Measurements from ENCODE around the gene JMJD4. TPM values are rescaled to one million over a fixed set of nuclear protein-coding genes. Genes with fewer than 3 reads are reported as not detected.

The JMJD4 gene
- total RNA-seq, 1 experiment from 2014 or later, result 20.7 TPM

- Histone ChIP-seq H3K4me3 (ENCODE audit: low read depth, low read length, poor library complexity, severe bottlenecking) (no peak overlapping the region), H3K4me1 (ENCODE audit: insufficient read depth, low read length, poor library complexity, severe bottlenecking) (no peaks in the 10 kb centered on the region), H3K36me3 (ENCODE audit: insufficient read depth, low read length, poor library complexity, severe bottlenecking) (peaks cover 15% of the 10 kb centered on the region), H3K27ac (ENCODE audit: low read depth, low read length, poor library complexity, severe bottlenecking) (no peak overlapping the region), H3K27me3 (replicated peaks; ENCODE audit: insufficient read depth, low read depth, low read length, poor library complexity) (no peaks in the 10 kb centered on the region), H3K9me3 (ENCODE audit: low read depth, low read length, poor library complexity, severe bottlenecking) (no peaks in the 10 kb centered on the region)
- TF ChIP-seq EZH2 (IDR thresholded peaks at IDR 0.05; ENCODE audit: borderline replicate concordance, low read depth, low read length, poor library complexity, severe bottlenecking), result no peak
- ChIA-PET POLR2A (ENCODE audit: low non-redundant PET) (no interaction called here), CTCF (no interaction called here)
- no peak for DNase-seq (ENCODE audit: low spot score)
- intact Hi-C loops (cut with micrococcal nuclease; ENCODE audit: unreplicated experiment), result no loop called here
- no TSS peak for BruUV-seq (replicated peaks)
Observed at GRCh38 chr1:227756172-227756959, 21.3 kb upstream of the JMJD4 start.

GRCh38 chr1:227754958-227755357 lies 19.9 kb upstream of the JMJD4 start:
- no TSS peak for BruUV-seq (replicated peaks)
- Histone ChIP-seq H3K4me1 (ENCODE audit: insufficient read depth, low read length, poor library complexity, severe bottlenecking) (no peaks in the 10 kb centered on the region), H3K27ac (ENCODE audit: low read depth, low read length, poor library complexity, severe bottlenecking) (no peak overlapping the region), H3K36me3 (ENCODE audit: insufficient read depth, low read length, poor library complexity, severe bottlenecking) (peaks cover 16% of the 10 kb centered on the region), H3K4me3 (ENCODE audit: low read depth, low read length, poor library complexity, severe bottlenecking) (no peak overlapping the region), H3K9me3 (ENCODE audit: low read depth, low read length, poor library complexity, severe bottlenecking) (no peaks in the 10 kb centered on the region), H3K27me3 (replicated peaks; ENCODE audit: insufficient read depth, low read depth, low read length, poor library complexity) (no peaks in the 10 kb centered on the region)
- TF ChIP-seq EZH2 (IDR thresholded peaks at IDR 0.05; ENCODE audit: borderline replicate concordance, low read depth, low read length, poor library complexity, severe bottlenecking), result no peak
- TF ChIP-seq, protein P1, sequence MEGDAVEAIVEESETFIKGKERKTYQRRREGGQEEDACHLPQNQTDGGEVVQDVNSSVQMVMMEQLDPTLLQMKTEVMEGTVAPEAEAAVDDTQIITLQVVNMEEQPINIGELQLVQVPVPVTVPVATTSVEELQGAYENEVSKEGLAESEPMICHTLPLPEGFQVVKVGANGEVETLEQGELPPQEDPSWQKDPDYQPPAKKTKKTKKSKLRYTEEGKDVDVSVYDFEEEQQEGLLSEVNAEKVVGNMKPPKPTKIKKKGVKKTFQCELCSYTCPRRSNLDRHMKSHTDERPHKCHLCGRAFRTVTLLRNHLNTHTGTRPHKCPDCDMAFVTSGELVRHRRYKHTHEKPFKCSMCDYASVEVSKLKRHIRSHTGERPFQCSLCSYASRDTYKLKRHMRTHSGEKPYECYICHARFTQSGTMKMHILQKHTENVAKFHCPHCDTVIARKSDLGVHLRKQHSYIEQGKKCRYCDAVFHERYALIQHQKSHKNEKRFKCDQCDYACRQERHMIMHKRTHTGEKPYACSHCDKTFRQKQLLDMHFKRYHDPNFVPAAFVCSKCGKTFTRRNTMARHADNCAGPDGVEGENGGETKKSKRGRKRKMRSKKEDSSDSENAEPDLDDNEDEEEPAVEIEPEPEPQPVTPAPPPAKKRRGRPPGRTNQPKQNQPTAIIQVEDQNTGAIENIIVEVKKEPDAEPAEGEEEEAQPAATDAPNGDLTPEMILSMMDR (conservative IDR thresholded peaks at IDR 0.05; ENCODE audit: low read depth, low read length), result no peak
- intact Hi-C loops (cut with micrococcal nuclease; ENCODE audit: unreplicated experiment), result no loop called here
- no peak for DNase-seq (ENCODE audit: low spot score)
- ChIA-PET CTCF (no interaction called here), POLR2A (ENCODE audit: low non-redundant PET) (no interaction called here)

DNA sequence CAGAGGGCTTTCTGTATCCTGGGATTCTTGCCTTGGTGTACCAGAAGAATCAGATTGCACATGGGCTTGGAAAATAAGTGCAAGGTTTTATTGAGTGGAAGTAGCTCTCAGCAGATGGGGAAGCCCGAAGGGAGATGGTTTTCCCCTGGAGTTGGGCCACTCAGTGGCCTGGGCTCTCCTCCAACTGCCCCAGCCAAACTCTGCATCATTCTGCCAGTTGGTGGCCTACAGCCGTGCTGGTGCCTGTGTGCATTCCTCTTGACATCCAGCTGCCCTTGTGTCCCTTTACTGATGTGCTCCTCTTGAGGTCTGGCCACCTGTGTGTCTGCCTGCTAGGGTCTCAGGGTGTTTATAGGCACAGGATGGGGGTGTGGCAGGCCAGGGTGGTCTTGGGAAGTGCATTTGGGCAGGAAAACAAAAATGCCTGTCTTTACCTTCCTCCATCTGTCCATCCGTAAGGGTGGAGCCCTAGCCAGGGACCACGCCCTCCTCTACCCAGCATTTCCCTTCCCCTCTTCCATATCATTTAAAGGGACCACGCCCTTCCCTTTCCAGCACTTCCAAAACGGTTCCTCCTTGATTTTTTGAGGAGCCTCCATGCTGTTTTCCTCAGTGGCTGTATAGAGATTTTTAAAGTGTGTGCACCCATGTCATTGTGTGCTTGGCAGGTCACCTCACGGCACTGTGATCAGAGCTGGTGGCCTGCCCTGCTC lies 19.1 kb upstream of the JMJD4 start:
- no peak for DNase-seq (ENCODE audit: low spot score)
- intact Hi-C loops (cut with micrococcal nuclease; ENCODE audit: unreplicated experiment), result no loop called here
- ChIA-PET POLR2A (ENCODE audit: low non-redundant PET) (no interaction called here), CTCF (no interaction called here)
- Histone ChIP-seq H3K9me3 (ENCODE audit: low read depth, low read length, poor library complexity, severe bottlenecking) (no peaks in the 10 kb centered on the region), H3K4me3 (ENCODE audit: low read depth, low read length, poor library complexity, severe bottlenecking) (no peak overlapping the region), H3K36me3 (ENCODE audit: insufficient read depth, low read length, poor library complexity, severe bottlenecking) (peaks cover 11% of the 10 kb centered on the region), H3K27me3 (replicated peaks; ENCODE audit: insufficient read depth, low read depth, low read length, poor library complexity) (no peaks in the 10 kb centered on the region), H3K27ac (ENCODE audit: low read depth, low read length, poor library complexity, severe bottlenecking) (no peak overlapping the region), H3K4me1 (ENCODE audit: insufficient read depth, low read length, poor library complexity, severe bottlenecking) (no peaks in the 10 kb centered on the region)
- TF ChIP-seq, protein P1 (conservative IDR thresholded peaks at IDR 0.05; ENCODE audit: low read depth, low read length), result no peak
- TF ChIP-seq EZH2 (IDR thresholded peaks at IDR 0.05; ENCODE audit: borderline replicate concordance, low read depth, low read length, poor library complexity, severe bottlenecking), result no peak
- no TSS peak for BruUV-seq (replicated peaks)
